ENCODE data around the gene NT5C1B. TPM values are rescaled to one million over a fixed set of nuclear protein-coding genes. Genes with fewer than 3 reads are reported as not detected.

Gene NT5C1B
- total RNA-seq, 1 donor from 2014 or later, result not detected

- peak overlapping the region; percentile 94 for H3K4me3 Mint-ChIP-seq
- no peak for DNase-seq (ENCODE audit: low spot score in 2 of 2, unreplicated experiment in 2 of 2)
- TF ChIP-seq CTCF (IDR thresholded peaks at IDR 0.05; ENCODE audit: unreplicated experiment), result no peak
- H3K9me3 Mint-ChIP-seq, result peaks cover under 1% of the 10 kb centered on the region
- H3K27me3 Mint-ChIP-seq (ENCODE audit: low read depth), result no peaks in the 10 kb centered on the region
- H3K4me1 Mint-ChIP-seq, result peaks cover 40% of the 10 kb centered on the region
- H3K27ac Mint-ChIP-seq, result peak overlapping the region; percentile 95
- peaks cover 24% of the 10 kb centered on the region for H3K36me3 Mint-ChIP-seq
Observed at GRCh38 chr2:18559531-18560030, 29.8 kb downstream of the NT5C1B start.

- Mint-ChIP-seq H3K4me1 (peaks cover 45% of the 10 kb centered on the region), H3K4me3 (peak overlapping the region; percentile 94), H3K36me3 (peaks cover 20% of the 10 kb centered on the region), H3K9me3 (no peaks in the 10 kb centered on the region), H3K27ac (peak overlapping the region; percentile 95), H3K27me3 (ENCODE audit: low read depth) (no peaks in the 10 kb centered on the region)
- no peak for DNase-seq (ENCODE audit: low spot score in 2 of 2, unreplicated experiment in 2 of 2)
- TF ChIP-seq CTCF (IDR thresholded peaks at IDR 0.05; ENCODE audit: unreplicated experiment), result no peak
Observed at GRCh38 chr2:18558458-18558857, 30.9 kb downstream of the NT5C1B start.

GRCh38 chr2:18557121-18557520, 32.2 kb downstream of the NT5C1B start:
- no peaks in the 10 kb centered on the region for H3K27me3 Mint-ChIP-seq (ENCODE audit: low read depth)
- H3K9me3 Mint-ChIP-seq, result no peaks in the 10 kb centered on the region

GRCh38 chr2:18552351-18553077, 36.9 kb downstream of the NT5C1B start:
- Mint-ChIP-seq H3K4me1 (peaks cover 38% of the 10 kb centered on the region), H3K27ac (peak overlapping the region; percentile 75), H3K4me3 (no peak overlapping the region), H3K27me3 (ENCODE audit: low read depth) (no peaks in the 10 kb centered on the region), H3K9me3 (no peaks in the 10 kb centered on the region), H3K36me3 (peaks cover 21% of the 10 kb centered on the region)
- DNase-seq (ENCODE audit: low spot score in 2 of 2, unreplicated experiment in 2 of 2), result no peak
- TF ChIP-seq CTCF (IDR thresholded peaks at IDR 0.05; ENCODE audit: unreplicated experiment), result no peak

More at GRCh38 chr2:18557121-18557520, 32.2 kb downstream of the NT5C1B start:
- peaks cover 55% of the 10 kb centered on the region for H3K4me1 Mint-ChIP-seq
- H3K4me3 Mint-ChIP-seq, result no peak overlapping the region
- peaks cover 17% of the 10 kb centered on the region for H3K36me3 Mint-ChIP-seq
- no peak for TF ChIP-seq CTCF (IDR thresholded peaks at IDR 0.05; ENCODE audit: unreplicated experiment)
- DNase-seq (ENCODE audit: low spot score in 2 of 2, unreplicated experiment in 2 of 2), result no peak
- H3K27ac Mint-ChIP-seq, result no peak overlapping the region

- H3K9me3 Mint-ChIP-seq, result no peaks in the 10 kb centered on the region
- H3K4me1 Mint-ChIP-seq, result peaks cover 34% of the 10 kb centered on the region
- peak overlapping the region; percentile 86 for H3K27ac Mint-ChIP-seq
- no peaks in the 10 kb centered on the region for H3K27me3 Mint-ChIP-seq (ENCODE audit: low read depth)
- DNase-seq (ENCODE audit: low spot score in 2 of 2, unreplicated experiment in 2 of 2), result no peak
- no peak for TF ChIP-seq CTCF (IDR thresholded peaks at IDR 0.05; ENCODE audit: unreplicated experiment)
- peaks cover 21% of the 10 kb centered on the region for H3K36me3 Mint-ChIP-seq
- H3K4me3 Mint-ChIP-seq, result no peak overlapping the region
Observed at GRCh38 chr2:18551623-18552022, 37.7 kb downstream of the NT5C1B start.
